Measurements from ENCODE around the gene ADGRF3. TPM values are rescaled to one million over a fixed set of nuclear protein-coding genes. Genes with fewer than 3 reads are reported as not detected.

The ADGRF3 gene
- total RNA-seq, 2 donors from 2014 or later: 0.35 to 0.93 TPM

DNA sequence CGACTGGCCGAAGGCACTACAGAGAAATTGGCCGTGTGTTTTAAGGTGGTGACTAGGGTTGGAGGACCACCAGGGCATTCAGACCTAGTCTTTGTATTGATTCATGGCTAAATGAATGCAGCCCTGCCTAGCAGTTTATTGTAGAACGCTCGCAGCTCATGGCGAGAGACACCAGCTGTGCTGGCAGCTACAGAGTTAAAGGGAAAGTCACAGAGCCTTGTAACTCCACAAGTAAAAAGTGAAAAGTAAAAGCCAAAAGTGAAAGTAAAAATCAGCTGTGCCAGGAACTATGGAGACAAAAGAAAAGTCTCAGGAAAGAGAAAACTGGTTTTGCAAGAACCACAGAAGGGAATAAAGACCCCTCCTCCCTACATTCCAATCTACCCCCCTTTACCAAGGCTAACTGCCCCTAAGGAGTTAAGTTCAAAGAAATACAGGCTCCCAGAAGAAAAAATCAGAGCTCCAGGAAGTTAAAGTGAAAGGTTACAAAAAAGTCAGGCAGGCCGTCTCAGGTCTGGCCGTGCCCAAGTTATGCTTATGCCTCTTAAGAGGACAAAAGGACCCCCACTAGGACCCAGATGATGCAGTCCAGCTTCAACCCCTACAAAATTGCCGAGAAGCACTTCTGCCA, 47.0 kb downstream of the ADGRF3 start:
- no peak overlapping the region for H3K27ac Mint-ChIP-seq
- peaks cover 4% of the 10 kb centered on the region for H3K4me1 Mint-ChIP-seq
- TF ChIP-seq, protein P1, sequence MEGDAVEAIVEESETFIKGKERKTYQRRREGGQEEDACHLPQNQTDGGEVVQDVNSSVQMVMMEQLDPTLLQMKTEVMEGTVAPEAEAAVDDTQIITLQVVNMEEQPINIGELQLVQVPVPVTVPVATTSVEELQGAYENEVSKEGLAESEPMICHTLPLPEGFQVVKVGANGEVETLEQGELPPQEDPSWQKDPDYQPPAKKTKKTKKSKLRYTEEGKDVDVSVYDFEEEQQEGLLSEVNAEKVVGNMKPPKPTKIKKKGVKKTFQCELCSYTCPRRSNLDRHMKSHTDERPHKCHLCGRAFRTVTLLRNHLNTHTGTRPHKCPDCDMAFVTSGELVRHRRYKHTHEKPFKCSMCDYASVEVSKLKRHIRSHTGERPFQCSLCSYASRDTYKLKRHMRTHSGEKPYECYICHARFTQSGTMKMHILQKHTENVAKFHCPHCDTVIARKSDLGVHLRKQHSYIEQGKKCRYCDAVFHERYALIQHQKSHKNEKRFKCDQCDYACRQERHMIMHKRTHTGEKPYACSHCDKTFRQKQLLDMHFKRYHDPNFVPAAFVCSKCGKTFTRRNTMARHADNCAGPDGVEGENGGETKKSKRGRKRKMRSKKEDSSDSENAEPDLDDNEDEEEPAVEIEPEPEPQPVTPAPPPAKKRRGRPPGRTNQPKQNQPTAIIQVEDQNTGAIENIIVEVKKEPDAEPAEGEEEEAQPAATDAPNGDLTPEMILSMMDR (conservative IDR thresholded peaks at IDR 0.05): no peak
- peak; percentile 72 for DNase-seq
- WGBS, 2 experiments (ENCODE audit: insufficient coverage in 1 of 2, insufficient read length in 1 of 2): 12 to 21% methylated on average over 6 to 8 of the region's 9 CpGs
- H3K36me3 Mint-ChIP-seq (ENCODE audit: low read depth): no peaks in the 10 kb centered on the region
- peak overlapping the region; percentile 80 for H3K27ac ChIP-seq (ENCODE audit: low read depth, low read length)
- peak overlapping the region; percentile 21 for H3K4me3 ChIP-seq (ENCODE audit: low read length)
- H3K9me3 Mint-ChIP-seq: peaks cover 5% of the 10 kb centered on the region
- no peaks in the 10 kb centered on the region for H3K9me3 ChIP-seq (ENCODE audit: control insufficient read depth, low read length)
- no peak overlapping the region for H3K4me3 Mint-ChIP-seq
- H3K36me3 ChIP-seq (ENCODE audit: control insufficient read depth, insufficient read depth, low read length): no peaks in the 10 kb centered on the region
- peaks cover 8% of the 10 kb centered on the region for H3K27me3 Mint-ChIP-seq (ENCODE audit: insufficient read depth)
- H3K9ac ChIP-seq (ENCODE audit: extremely low read depth, low read length, poor library complexity, severe bottlenecking): no peak overlapping the region
- no peaks in the 10 kb centered on the region for H3K4me1 ChIP-seq (ENCODE audit: control insufficient read depth, insufficient read depth, low read length)
- H3K27me3 ChIP-seq (ENCODE audit: control insufficient read depth, insufficient read depth, low read length, poor library complexity, severe bottlenecking): peaks cover 69% of the 10 kb centered on the region

DNA sequence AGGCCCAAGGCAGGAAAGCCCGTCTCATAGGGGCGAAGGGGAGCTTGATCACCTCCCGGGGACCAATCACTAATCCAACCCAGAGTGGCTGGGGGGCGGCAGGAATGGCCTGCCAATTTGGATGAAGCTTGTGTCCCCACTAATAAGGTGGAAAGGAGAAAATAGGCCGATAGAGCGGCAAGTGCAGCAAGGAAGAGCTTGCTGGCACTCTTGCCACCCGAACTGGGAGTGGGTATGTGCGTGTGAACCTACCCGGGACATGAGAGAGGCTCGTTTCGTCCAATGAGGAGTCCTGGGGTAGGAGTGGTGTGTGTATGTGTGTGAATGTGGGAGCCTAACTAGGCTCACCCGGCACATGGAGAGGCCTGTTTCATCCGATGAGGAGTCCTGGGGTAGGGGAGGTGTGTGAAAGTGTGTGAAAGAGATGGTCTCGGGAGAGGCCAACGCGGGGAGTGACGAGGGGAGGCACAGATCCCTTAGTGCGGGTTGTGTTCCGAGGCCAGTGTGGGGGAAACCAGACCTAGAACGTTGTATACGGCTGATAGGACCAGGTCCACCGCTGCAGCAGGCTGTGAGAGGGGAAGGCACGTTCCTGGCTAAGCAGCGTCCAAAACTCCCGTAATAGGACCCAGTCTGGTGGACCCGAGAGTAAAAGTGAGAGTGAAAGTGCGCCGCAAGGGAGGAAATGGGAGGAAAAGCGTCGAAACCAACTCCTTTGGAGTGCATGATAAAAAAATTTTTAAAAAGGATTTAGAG, 47.8 kb downstream of the ADGRF3 start:
- Mint-ChIP-seq H3K9me3 (peaks cover 5% of the 10 kb centered on the region), H3K4me1 (peaks cover 4% of the 10 kb centered on the region), H3K27ac (no peak overlapping the region), H3K27me3 (ENCODE audit: insufficient read depth) (peaks cover 8% of the 10 kb centered on the region), H3K36me3 (ENCODE audit: low read depth) (no peaks in the 10 kb centered on the region), H3K4me3 (no peak overlapping the region)
- TF ChIP-seq, protein P1 (conservative IDR thresholded peaks at IDR 0.05): no peak
- peak; percentile 75 for DNase-seq
- Histone ChIP-seq H3K9ac (ENCODE audit: extremely low read depth, low read length, poor library complexity, severe bottlenecking) (no peak overlapping the region), H3K27ac (ENCODE audit: low read depth, low read length) (peak overlapping the region; percentile 80), H3K36me3 (ENCODE audit: control insufficient read depth, insufficient read depth, low read length) (no peaks in the 10 kb centered on the region), H3K27me3 (ENCODE audit: control insufficient read depth, insufficient read depth, low read length, poor library complexity, severe bottlenecking) (peaks cover 69% of the 10 kb centered on the region), H3K9me3 (ENCODE audit: control insufficient read depth, low read length) (no peaks in the 10 kb centered on the region), H3K4me3 (ENCODE audit: low read length) (peak overlapping the region; percentile 21), H3K4me1 (ENCODE audit: control insufficient read depth, insufficient read depth, low read length) (no peaks in the 10 kb centered on the region)
- 17 to 29% methylated on average over 27 to 30 of the region's 30 CpGs for WGBS, 2 experiments (ENCODE audit: insufficient coverage in 1 of 2, insufficient read length in 1 of 2)

DNA sequence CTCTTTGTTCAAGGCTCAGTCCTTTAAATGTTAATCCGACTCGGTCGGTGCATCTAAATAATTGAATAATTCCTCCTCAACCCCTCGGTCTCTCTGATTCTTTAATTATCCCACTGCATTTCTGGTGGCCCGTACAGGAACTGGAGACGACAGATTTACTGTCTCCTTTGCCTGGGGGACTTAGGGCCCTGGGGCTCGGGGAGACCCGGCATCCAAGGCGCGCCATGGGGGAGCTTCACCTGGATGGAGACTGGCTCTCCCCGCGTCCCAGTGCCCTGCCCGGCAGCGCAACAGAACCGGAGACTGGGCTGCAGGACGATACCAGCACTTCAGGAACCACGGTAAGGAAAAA, 48.3 kb downstream of the ADGRF3 start:
- H3K27ac Mint-ChIP-seq: no peak overlapping the region
- peaks cover 8% of the 10 kb centered on the region for H3K27me3 Mint-ChIP-seq (ENCODE audit: insufficient read depth)
- Histone ChIP-seq H3K27me3 (ENCODE audit: control insufficient read depth, insufficient read depth, low read length, poor library complexity, severe bottlenecking) (peaks cover 69% of the 10 kb centered on the region), H3K9ac (ENCODE audit: extremely low read depth, low read length, poor library complexity, severe bottlenecking) (no peak overlapping the region), H3K9me3 (ENCODE audit: control insufficient read depth, low read length) (no peaks in the 10 kb centered on the region), H3K4me1 (ENCODE audit: control insufficient read depth, insufficient read depth, low read length) (no peaks in the 10 kb centered on the region), H3K36me3 (ENCODE audit: control insufficient read depth, insufficient read depth, low read length) (no peaks in the 10 kb centered on the region), H3K27ac (ENCODE audit: low read depth, low read length) (no peak overlapping the region), H3K4me3 (ENCODE audit: low read length) (peak overlapping the region; percentile 21)
- H3K4me3 Mint-ChIP-seq: no peak overlapping the region
- H3K4me1 Mint-ChIP-seq: peaks cover 4% of the 10 kb centered on the region
- TF ChIP-seq, protein P1 (conservative IDR thresholded peaks at IDR 0.05): no peak
- H3K9me3 Mint-ChIP-seq: peaks cover 5% of the 10 kb centered on the region
- H3K36me3 Mint-ChIP-seq (ENCODE audit: low read depth): no peaks in the 10 kb centered on the region
- DNase-seq: no peak
- 20 to 26% methylated on average over 15 to 17 of the region's 17 CpGs for WGBS, 2 experiments (ENCODE audit: insufficient coverage in 1 of 2, insufficient read length in 1 of 2)
